ENCODE data around the gene HECTD4.

DNA sequence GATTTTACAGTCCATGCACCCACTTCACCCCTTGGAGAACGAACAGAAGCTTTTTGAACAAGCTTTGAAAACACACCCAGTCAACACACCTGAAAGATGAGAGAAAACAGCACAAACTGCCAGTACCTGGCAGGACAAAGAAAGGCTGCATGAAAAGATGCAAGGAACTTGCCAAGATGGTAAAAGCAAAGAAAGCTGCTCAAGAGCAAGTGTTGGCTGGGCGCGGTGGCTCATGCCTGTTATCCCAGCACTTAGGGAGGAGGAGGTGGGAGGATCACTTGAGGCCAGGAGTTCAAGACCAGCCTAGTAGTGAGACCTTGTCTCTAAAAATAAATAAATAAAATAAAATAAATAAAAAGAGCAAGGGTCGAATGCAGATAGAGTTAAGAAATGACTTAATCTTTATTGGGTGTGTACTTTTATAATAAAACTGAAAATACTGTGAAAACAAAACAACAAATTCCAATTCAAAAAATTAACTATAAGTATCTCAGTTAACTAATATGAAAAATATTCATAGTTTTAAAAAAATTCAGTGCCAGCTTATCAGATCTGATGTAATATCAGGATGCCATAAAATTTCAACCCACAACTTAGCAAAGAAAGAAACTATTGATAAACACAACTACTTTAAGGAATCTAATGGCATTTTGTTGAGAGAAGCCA, 59.2 kb downstream of the HECTD4 start:
- TF ChIP-seq EZH2 (IDR thresholded peaks at IDR 0.05; ENCODE audit: low read depth, unreplicated experiment) (no peak), EZH2phosphoT487 (IDR thresholded peaks at IDR 0.05; ENCODE audit: unreplicated experiment) (no peak), POLR2AphosphoS5 (IDR thresholded peaks at IDR 0.05; ENCODE audit: low read depth) (no peak), CREB1 (CRISPR knock-in tag; IDR thresholded peaks at IDR 0.05; ENCODE audit: low read depth) (no peak)
- TF ChIP-seq, protein P1, sequence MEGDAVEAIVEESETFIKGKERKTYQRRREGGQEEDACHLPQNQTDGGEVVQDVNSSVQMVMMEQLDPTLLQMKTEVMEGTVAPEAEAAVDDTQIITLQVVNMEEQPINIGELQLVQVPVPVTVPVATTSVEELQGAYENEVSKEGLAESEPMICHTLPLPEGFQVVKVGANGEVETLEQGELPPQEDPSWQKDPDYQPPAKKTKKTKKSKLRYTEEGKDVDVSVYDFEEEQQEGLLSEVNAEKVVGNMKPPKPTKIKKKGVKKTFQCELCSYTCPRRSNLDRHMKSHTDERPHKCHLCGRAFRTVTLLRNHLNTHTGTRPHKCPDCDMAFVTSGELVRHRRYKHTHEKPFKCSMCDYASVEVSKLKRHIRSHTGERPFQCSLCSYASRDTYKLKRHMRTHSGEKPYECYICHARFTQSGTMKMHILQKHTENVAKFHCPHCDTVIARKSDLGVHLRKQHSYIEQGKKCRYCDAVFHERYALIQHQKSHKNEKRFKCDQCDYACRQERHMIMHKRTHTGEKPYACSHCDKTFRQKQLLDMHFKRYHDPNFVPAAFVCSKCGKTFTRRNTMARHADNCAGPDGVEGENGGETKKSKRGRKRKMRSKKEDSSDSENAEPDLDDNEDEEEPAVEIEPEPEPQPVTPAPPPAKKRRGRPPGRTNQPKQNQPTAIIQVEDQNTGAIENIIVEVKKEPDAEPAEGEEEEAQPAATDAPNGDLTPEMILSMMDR (conservative IDR thresholded peaks at IDR 0.05; ENCODE audit: low read depth in 2 of 2), result no peak

All from GM23338 (cell line).